NOMO-1 treated with DMSO at 0.1 percent for 48 hours (cell line): ENCODE data around the gene SV2B.

ENCODE experiments used
- DNase-seq: peaks from one replicate; lab custom pipeline; 2025; ENCODE audit not compliant: unreplicated experiment; lab: John Stamatoyannopoulos, UW

The SV2B gene

GRCh38 chr15:91102546-91103330 is 2.7 kb downstream of the SV2B start:
- no peak for DNase-seq

GRCh38 chr15:91104111-91104510 is 4.1 kb downstream of the SV2B start:
- DNase-seq = no peak

DNA sequence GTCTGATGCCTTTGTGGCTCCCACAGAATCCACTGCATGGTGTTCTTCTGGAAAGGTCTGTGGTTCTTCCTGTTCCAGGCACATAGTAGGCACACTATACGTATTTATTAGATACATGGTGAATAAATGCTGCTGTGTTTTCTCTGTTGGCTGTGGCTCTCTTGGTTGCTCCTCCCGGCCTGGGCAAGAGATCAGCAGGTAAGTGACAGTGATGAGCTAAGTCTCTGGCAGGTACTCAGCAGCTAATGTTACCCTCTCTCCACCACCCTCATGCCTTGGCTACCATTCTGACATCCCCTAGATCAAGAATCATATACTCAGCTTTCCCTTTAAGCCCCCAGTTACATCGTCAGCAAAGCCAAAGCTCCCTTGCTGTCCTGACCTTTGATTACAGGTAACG is 8.4 kb downstream of the SV2B start:
- DNase-seq = no peak

GRCh38 chr15:91109885-91110284 is 9.8 kb downstream of the SV2B start:
- DNase-seq = no peak

DNA sequence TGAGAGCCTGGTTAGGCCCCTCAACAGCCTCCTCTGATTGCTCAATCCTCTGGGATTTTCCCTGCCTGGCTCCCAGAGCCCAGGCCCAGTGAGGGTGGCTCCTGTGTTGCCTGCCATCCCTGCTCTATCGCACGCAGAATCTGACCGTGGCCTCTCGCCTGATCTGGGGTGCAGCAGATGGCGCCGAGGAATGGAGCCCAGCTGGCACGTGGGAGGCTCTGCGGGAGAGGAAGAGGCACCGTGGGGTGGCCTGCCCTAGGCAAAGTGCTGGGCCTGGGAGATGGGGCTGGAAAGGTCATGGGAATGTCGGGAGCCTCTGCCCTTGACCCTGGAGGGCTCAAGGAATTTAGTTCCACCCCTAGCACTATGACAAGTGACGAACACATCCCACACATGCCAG is 10.3 kb downstream of the SV2B start:
- DNase-seq = no peak

- no peak for DNase-seq
Measured at GRCh38 chr15:91113030-91113429, 13.0 kb downstream of the SV2B start.

- DNase-seq = no peak
Measured at GRCh38 chr15:91114301-91114700, 14.2 kb downstream of the SV2B start.

- DNase-seq = no peak
Measured at GRCh38 chr15:91116113-91117067, 16.3 kb downstream of the SV2B start.

- DNase-seq = no peak
Measured at GRCh38 chr15:91117375-91117774, 17.3 kb downstream of the SV2B start.

DNA sequence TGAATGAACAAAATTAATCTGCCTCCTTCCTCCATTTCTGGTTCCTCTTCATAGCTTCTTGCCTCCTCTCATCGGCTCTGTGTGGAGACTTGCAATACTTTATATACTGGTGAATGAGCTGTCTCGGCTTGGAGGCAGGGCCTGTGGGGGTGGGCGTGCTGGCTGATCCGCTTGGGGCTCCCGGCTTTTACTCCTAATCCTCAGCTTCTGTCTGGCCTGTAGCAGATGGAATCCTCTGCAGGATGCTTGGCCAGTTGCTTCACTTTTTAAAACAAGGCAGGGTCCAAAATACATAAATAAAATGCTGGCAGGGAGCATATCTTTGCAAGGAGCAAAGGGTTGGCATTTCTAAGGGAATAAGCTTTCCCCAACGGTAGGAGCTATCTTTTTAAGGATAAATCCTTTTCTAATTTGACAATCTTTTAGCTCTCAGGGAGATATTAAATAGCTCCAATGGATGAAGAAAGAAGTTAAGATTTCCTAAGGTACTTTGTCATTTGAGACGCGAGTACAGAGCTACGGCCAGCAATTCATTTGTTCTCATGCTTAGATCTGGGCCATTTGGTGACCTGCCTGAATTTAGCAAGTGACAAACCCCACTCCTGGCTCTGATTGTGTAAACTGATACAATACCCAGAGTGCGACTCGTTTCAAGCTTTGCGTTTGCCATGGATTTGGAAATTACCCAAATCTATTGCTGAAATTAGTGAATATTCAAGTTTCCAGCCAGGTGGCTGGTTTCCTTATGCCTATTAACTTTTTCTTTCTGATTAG is 18.9 kb downstream of the SV2B start:
- no peak for DNase-seq

GRCh38 chr15:91122296-91122695 is 22.2 kb downstream of the SV2B start:
- no peak for DNase-seq

- DNase-seq = no peak
Measured at GRCh38 chr15:91124132-91124531, 24.1 kb downstream of the SV2B start.

DNA sequence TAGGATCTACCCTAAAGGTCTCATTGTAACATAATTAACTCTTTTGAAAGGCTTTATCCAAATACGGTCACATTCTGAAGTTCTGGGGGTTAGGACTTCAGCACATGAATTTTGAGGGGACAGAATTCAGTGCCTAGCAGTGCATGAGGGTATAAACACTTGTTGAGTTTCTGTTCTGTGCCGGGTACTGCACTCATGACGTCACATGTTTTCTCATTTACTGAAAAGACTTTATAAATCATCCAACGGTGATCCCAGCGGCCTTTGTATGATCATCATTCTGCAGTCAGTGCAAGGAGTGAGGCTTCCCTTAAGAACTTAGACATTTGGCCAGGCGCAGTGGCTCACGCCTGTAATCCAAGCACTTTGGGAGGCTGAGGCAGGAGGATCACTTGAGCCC is 25.1 kb downstream of the SV2B start:
- no peak for DNase-seq

- no peak for DNase-seq
Measured at GRCh38 chr15:91126080-91126479, 26.0 kb downstream of the SV2B start.

DNA sequence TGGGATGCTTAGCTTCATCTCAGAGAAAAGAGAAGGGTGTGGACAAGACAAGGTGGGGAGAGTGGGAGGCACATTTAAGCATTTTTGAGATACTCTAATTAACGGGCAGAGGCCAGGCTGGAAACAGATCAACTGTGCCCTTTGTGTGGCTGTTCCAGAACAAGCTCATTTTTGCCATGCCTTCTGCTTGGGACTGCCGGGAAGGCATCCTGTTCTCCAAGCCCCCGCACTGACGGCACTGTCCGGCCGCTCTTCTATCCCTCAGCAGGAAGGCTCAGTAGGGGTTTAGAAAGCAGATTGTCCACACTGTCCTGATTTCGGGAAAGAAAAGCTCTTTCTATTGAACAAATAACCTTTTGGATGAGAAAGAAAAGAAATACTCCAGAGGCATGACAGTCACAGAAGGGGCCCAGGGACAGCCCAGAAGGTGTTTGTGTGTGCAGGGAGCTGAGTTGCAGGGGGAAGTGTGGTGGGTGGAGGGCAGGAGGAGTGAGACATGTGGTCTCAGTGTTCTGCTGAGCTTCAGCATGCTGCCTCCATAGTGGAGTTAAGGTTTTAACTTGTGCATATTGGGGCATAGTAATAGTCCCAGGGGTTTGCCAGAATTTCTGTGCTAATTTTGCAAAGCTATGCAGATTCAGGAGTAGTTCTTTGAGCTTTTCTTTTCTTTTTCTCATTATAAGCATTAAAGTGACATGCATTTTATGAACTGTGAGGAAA is 27.3 kb downstream of the SV2B start:
- DNase-seq = no peak

GRCh38 chr15:91128016-91128415 is 28.0 kb downstream of the SV2B start:
- DNase-seq = no peak

DNA sequence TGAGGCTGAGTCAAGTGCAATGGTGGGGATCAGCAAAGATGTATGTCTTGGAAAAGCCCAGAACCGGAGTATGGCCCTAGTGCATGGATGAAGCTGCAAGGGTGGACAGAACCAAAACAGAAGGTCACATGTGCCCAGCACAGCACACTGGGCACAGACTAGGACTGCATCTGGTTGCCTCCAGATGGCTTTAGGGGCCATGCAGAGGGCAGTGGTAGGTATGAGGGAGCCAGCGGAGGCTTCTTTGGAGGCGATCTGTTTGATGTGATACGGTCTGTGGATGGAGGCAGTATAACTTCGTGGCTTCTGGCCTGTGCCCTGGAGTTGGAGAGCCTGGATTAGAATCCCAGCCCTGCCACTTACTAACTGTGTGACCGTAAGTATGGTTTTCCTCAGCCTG is 29.4 kb downstream of the SV2B start:
- no peak for DNase-seq

DNA sequence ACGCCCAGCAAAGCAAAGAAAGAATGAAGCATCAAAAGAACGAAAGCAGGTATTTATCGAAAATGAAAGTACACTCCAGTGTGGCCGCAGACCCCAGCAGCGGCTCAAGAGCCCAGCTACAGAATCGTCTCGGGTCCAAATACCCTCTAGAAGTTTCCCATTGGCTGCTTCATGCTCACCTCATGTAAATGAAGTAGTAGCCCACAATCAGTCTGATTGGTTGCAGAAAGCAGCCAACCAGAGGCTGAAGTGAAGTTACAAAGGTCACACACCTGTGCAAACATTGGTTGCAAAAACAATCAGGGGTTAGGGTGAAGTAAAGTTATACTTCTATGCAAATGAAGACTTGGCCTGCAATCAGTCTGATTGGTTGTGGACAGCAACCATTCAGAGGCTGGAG is 32.0 kb downstream of the SV2B start:
- no peak for DNase-seq

- DNase-seq = no peak
Measured at GRCh38 chr15:91133511-91133910, 33.5 kb downstream of the SV2B start.

- no peak for DNase-seq
Measured at GRCh38 chr15:91135201-91136130, 35.4 kb downstream of the SV2B start.
